NB4 (cell line): ENCODE measurements around the gene ACTA2.

Experiments
- TF ChIP-seq, protein P1 (sequence below): IDR thresholded peaks from 2 replicates; pipeline ENCODE4 v1.6.1; 2011; ENCODE audit warnings: low read depth, low read length
- TF ChIP-seq, protein P2 (sequence below): IDR thresholded peaks from one replicate; pipeline ENCODE4 v1.5.1; 2012; ENCODE audit warnings: low read depth, low read length

DNA sequence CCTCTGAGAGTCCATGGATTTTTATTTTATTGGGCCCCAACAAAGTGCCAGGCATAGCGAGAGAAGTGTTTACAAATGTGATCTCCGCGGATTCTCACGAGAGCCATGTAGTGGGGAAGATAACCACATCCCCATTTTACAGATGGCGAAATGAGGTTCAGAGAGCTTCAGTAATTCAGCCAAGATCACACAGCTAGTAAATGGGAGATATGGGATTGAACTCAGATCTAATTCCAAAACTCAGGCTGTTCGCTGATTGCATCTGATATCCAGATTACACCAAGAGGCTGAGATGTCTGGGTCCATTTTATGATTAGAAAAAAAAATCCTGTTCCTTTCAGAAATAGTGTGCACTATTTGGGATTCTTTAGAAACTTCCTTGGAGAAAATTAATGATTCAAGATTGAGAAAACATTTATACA lies 39.3 kb upstream of the ACTA2 start:
- TF ChIP-seq, protein P1, sequence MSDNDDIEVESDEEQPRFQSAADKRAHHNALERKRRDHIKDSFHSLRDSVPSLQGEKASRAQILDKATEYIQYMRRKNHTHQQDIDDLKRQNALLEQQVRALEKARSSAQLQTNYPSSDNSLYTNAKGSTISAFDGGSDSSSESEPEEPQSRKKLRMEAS = 0 out of 2 replicates have a peak, but pooled peaks have one; percentile 4
- TF ChIP-seq, protein P2, sequence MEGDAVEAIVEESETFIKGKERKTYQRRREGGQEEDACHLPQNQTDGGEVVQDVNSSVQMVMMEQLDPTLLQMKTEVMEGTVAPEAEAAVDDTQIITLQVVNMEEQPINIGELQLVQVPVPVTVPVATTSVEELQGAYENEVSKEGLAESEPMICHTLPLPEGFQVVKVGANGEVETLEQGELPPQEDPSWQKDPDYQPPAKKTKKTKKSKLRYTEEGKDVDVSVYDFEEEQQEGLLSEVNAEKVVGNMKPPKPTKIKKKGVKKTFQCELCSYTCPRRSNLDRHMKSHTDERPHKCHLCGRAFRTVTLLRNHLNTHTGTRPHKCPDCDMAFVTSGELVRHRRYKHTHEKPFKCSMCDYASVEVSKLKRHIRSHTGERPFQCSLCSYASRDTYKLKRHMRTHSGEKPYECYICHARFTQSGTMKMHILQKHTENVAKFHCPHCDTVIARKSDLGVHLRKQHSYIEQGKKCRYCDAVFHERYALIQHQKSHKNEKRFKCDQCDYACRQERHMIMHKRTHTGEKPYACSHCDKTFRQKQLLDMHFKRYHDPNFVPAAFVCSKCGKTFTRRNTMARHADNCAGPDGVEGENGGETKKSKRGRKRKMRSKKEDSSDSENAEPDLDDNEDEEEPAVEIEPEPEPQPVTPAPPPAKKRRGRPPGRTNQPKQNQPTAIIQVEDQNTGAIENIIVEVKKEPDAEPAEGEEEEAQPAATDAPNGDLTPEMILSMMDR = no peak
